GM12878 (cell line): Measurements from ENCODE around the gene GTF2IRD1.

ENCODE experiments used
- CHD2 ChIP-seq: IDR thresholded peaks from 2 replicates; pipeline ENCODE4 v1.6.1; 2011; ENCODE audit warnings: low read depth, low read length, improper control_type of control experiment, borderline replicate concordance
- GABPA ChIP-seq: IDR thresholded peaks from 2 replicates; pipeline ENCODE4 v1.6.1; 2014; ENCODE audit warnings: antibody characterized with exemption, low read depth, mild to moderate bottlenecking, inconsistent platforms
- HCFC1 ChIP-seq: fragments of 150-350 bp; IDR thresholded peaks from 2 replicates; pipeline ENCODE4 v1.6.1; 2014; ENCODE audit warnings: low read length
- MYC ChIP-seq: IDR thresholded peaks from 2 replicates; pipeline ENCODE4 v1.6.1; 2011; ENCODE audit warnings: mild to moderate bottlenecking, low read length, moderate library complexity, inconsistent platforms; ENCODE audit not compliant: insufficient read depth, insufficient replicate concordance, insufficient read length, severe bottlenecking
- POLR2AphosphoS5 ChIP-seq: IDR thresholded peaks from 2 replicates; pipeline ENCODE4 v1.6.1; 2011; ENCODE audit warnings: mild to moderate bottlenecking, low read length, inconsistent platforms
- RAD21 ChIP-seq: IDR thresholded peaks from 2 replicates; pipeline ENCODE4 v1.6.1; 2011; ENCODE audit warnings: mild to moderate bottlenecking, low read depth, low read length, moderate library complexity; ENCODE audit not compliant: insufficient read depth
- RFX5 ChIP-seq: IDR thresholded peaks from 2 replicates; pipeline ENCODE4 v1.6.1; 2011; ENCODE audit warnings: low read depth, low read length, improper control_type of control experiment
- TBL1XR1 ChIP-seq: IDR thresholded peaks from 2 replicates; pipeline ENCODE4 v1.6.1; 2012; ENCODE audit warnings: low read depth, low read length, improper control_type of control experiment
- TF ChIP-seq, protein P1 (sequence below): IDR thresholded peaks from 2 replicates; pipeline ENCODE4 v1.6.1; 2012; ENCODE audit warnings: mild to moderate bottlenecking, low read depth, low read length
- TF ChIP-seq, protein P2 (sequence below), 3 experiments: IDR thresholded peaks in 2 of 3; conservative IDR thresholded peaks in 1 of 3; 2 replicates each; pipeline ENCODE4 v1.5.1; 2011; ENCODE audit warnings: low read depth in 3 of 3, low read length in 3 of 3, mild to moderate bottlenecking in 3 of 3, control low read depth in 2 of 3, moderate library complexity in 2 of 3, inconsistent platforms in 1 of 3, mixed read lengths in 1 of 3; ENCODE audit not compliant: control insufficient read depth in 2 of 3, insufficient read depth in 1 of 3; ENCODE audit errors: extremely low read depth in 1 of 3

DNA sequence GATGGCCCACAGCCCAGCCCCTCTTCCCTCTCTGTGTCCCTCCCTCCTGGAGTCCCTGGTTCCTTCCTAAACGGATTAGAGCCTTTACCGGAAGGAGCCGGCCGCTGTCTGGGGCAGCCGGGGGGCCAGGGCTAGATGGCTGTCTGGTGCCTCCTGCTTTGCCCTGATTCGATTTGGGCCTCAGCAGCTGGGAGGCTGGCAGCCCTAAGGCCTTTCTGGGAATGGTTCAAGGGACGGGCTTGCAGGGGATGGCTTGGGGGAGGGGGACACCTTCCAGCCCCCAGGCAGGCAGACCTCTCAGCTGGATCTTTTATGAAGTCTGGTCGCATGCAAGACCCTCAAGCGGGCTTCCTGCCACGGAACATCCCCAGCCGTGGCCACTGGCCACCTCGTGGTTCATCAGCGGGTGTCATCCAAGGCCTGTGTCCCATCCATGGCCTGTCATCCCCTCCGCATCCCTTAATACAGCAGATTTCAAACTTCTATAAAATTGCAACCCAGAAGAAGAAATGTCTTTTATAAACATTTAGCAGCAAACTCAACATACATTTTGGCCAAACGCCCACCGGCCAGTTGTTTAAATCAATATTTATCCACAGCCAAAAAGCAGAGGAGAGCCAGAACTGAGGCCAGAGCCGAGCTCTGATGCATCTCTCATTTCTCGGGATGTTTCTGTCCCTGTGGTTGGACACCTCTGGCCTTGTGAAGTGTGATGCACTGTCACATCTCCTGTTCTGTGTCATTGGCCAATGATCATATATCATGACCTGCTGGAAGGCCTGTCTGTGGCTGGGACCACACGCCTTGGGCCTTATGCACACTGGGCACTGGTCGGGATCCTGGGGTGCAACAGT lies 52.0 kb downstream of the GTF2IRD1 start:
- TF ChIP-seq POLR2AphosphoS5: no peak
- TF ChIP-seq GABPA: no peak
- TF ChIP-seq MYC: no peak
- TF ChIP-seq HCFC1: no peak
- TF ChIP-seq, protein P1, sequence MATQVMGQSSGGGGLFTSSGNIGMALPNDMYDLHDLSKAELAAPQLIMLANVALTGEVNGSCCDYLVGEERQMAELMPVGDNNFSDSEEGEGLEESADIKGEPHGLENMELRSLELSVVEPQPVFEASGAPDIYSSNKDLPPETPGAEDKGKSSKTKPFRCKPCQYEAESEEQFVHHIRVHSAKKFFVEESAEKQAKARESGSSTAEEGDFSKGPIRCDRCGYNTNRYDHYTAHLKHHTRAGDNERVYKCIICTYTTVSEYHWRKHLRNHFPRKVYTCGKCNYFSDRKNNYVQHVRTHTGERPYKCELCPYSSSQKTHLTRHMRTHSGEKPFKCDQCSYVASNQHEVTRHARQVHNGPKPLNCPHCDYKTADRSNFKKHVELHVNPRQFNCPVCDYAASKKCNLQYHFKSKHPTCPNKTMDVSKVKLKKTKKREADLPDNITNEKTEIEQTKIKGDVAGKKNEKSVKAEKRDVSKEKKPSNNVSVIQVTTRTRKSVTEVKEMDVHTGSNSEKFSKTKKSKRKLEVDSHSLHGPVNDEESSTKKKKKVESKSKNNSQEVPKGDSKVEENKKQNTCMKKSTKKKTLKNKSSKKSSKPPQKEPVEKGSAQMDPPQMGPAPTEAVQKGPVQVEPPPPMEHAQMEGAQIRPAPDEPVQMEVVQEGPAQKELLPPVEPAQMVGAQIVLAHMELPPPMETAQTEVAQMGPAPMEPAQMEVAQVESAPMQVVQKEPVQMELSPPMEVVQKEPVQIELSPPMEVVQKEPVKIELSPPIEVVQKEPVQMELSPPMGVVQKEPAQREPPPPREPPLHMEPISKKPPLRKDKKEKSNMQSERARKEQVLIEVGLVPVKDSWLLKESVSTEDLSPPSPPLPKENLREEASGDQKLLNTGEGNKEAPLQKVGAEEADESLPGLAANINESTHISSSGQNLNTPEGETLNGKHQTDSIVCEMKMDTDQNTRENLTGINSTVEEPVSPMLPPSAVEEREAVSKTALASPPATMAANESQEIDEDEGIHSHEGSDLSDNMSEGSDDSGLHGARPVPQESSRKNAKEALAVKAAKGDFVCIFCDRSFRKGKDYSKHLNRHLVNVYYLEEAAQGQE: no peak
- TF ChIP-seq, protein P2, sequence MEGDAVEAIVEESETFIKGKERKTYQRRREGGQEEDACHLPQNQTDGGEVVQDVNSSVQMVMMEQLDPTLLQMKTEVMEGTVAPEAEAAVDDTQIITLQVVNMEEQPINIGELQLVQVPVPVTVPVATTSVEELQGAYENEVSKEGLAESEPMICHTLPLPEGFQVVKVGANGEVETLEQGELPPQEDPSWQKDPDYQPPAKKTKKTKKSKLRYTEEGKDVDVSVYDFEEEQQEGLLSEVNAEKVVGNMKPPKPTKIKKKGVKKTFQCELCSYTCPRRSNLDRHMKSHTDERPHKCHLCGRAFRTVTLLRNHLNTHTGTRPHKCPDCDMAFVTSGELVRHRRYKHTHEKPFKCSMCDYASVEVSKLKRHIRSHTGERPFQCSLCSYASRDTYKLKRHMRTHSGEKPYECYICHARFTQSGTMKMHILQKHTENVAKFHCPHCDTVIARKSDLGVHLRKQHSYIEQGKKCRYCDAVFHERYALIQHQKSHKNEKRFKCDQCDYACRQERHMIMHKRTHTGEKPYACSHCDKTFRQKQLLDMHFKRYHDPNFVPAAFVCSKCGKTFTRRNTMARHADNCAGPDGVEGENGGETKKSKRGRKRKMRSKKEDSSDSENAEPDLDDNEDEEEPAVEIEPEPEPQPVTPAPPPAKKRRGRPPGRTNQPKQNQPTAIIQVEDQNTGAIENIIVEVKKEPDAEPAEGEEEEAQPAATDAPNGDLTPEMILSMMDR (IDR thresholded peaks at IDR 0.05 in 2 of 3, conservative IDR thresholded peaks at IDR 0.05 in 1 of 3; ENCODE audit: control insufficient read depth in 2 of 3, extremely low read depth in 1 of 3, insufficient read depth in 1 of 3, low read depth in 3 of 3, low read length in 3 of 3): no peak
- no peak for TF ChIP-seq RAD21
- TF ChIP-seq RFX5: no peak
- TF ChIP-seq CHD2: no peak
- TF ChIP-seq TBL1XR1: no peak
